Upper lobe of left lung (tissue), 6 donors: ENCODE measurements around the gene C1QTNF12. TPM values are rescaled to one million over a fixed set of nuclear protein-coding genes. Genes with fewer than 3 reads are reported as not detected.

Source experiments
- ATAC-seq, 2 donors: fragments of 200-7000 bp; cut with Tn5 transposase; one replicate each; pipeline ENCODE4 v1.9.1; 2022; ENCODE audit warnings: mild to moderate bottlenecking in 2 of 2, moderate library complexity in 2 of 2; ENCODE audit not compliant: low FRiP score in 2 of 2
- DNase-seq, 2 donors: peaks; one replicate each; pipeline ENCODE4 v3.0.0-alpha.2; 2019 to 2020
- H3K27ac ChIP-seq, 4 donors: fragments of 200-600 bp; sonication (generic); one replicate each; pipeline ENCODE4 v1.5.1; 2016 to 2019
- H3K27me3 ChIP-seq, 4 donors: fragments of 200-600 bp; sonication (generic); one replicate each; pipeline ENCODE4 v1.5.1; 2017 to 2019
- H3K36me3 ChIP-seq, 4 donors: fragments of 200-600 bp; sonication (generic); one replicate each; pipeline ENCODE4 v1.5.1; 2016 to 2019
- H3K4me1 ChIP-seq, 4 donors: fragments of 200-600 bp; sonication (generic); one replicate each; pipeline ENCODE4 v1.5.1; 2018 to 2019
- H3K4me3 ChIP-seq, 4 donors: fragments of 200-600 bp; sonication (generic); one replicate each; pipeline ENCODE4 v1.5.1; 2017 to 2019; ENCODE audit warnings: mild to moderate bottlenecking in 2 of 4, moderate library complexity in 1 of 4
- H3K9me3 ChIP-seq, 4 donors: fragments of 200-600 bp; sonication (generic); one replicate each; pipeline ENCODE4 v1.5.1; 2018 to 2019
- CTCF ChIP-seq, 6 experiments: fragments of 450-650 bp in 4 of 6; fragments of 200-600 bp in 2 of 6; sonication (generic) in 2 of 6; IDR thresholded peaks; one replicate each; pipeline ENCODE4 v1.5.1; 2016 to 2019; ENCODE audit warnings: antibody characterized with exemption in 6 of 6
- EP300 ChIP-seq, 4 donors: sonication (generic); formaldehyde crosslinking; IDR thresholded peaks; one replicate each; pipeline ENCODE4 v1.5.1; 2017; ENCODE audit warnings: antibody characterized with exemption in 4 of 4, control low read depth in 2 of 4
- POLR2A ChIP-seq, 4 donors: fragments of 450-650 bp; IDR thresholded peaks; one replicate each; pipeline ENCODE4 v1.5.1; 2016 to 2017; ENCODE audit warnings: antibody characterized with exemption in 4 of 4, mild to moderate bottlenecking in 2 of 4
- POLR2AphosphoS5 ChIP-seq, 2 donors: sonication (generic); formaldehyde crosslinking; IDR thresholded peaks; one replicate each; pipeline ENCODE4 v1.5.1; 2017; ENCODE audit warnings: antibody characterized with exemption in 2 of 2
- WGBS, 2 donors: methylation state at CpG; one replicate each; pipeline ENCODE4 v1.1.5; 2017 to 2018; 5-methylcytosine and 5-hydroxymethylcytosine counted together
- total RNA-seq, 6 donors: library from RNA; depleted of rRNA in 4 of 6; stranded (reverse); fragments of >200 nt in 4 of 6; gene quantifications; one replicate each; pipeline versions ENCODE4 v1.1.0 to v1.2.1, GENCODE V29; 2016 to 2021
- donor health status: DM: no; HTN: no; CAD: no; lungs with moderate emphysema.
- donor health status: DM: no; HTN: yes; CAD: no; lungs with severe emphysema.

Gene C1QTNF12
- total RNA-seq, 6 donors from 2014 or later, result 1.9 to 6.3 (median 2.8) TPM; not detected in 2

- TF ChIP-seq POLR2AphosphoS5 (IDR thresholded peaks at IDR 0.05), result no peak
- no peak for TF ChIP-seq POLR2A (IDR thresholded peaks at IDR 0.05)
- no peak for TF ChIP-seq CTCF (IDR thresholded peaks at IDR 0.05)
- no peak for TF ChIP-seq EP300 (IDR thresholded peaks at IDR 0.05)
- DNase-seq, result peak in 1 of 2 donors; percentile 54
- Histone ChIP-seq H3K4me3 (no peak overlapping the region), H3K27ac (no peak overlapping the region), H3K27me3 (no peaks in the 10 kb centered on the region), H3K36me3 (peaks cover 33 to 91% (median 78%) of the 10 kb centered on the region in 4 donors), H3K9me3 (no peaks in the 10 kb centered on the region), H3K4me1 (peaks cover under 1 to 5% (median 3%) of the 10 kb centered on the region in 4 donors)
- ATAC-seq, result no peak
- WGBS, 2 donors, result 90% methylated on average over 24 of the region's 24 CpGs
Measured at GRCh38 chr1:1220197-1220596, 26.3 kb downstream of the C1QTNF12 start.

DNA sequence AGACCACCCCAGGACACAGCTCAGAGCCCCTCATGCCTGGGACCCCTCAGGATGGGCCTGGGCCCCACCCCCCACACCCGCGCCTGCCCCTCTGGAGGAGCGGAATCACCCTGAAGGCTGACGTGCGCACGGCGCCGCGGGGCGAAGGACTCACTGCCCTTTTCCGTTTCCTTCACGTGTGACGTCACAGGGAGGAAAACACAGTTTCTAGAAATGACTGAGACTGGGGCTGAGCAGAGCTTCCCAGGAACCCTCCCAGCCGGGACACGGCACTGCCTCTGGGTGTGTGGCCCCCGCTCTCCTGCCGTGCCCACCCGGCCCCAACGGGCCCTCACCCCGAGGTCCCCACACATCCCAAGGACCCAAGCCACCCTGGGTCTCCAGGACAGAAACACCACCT lies 27.2 kb downstream of the C1QTNF12 start:
- DNase-seq (peak in 1 of 2 donors; percentile 83), ATAC-seq (no peak)
- Histone ChIP-seq H3K9me3 (no peaks in the 10 kb centered on the region), H3K4me3 (no peak overlapping the region), H3K4me1 (peaks cover 7 to 13% (median 10%) of the 10 kb centered on the region in 4 donors), H3K36me3 (peaks cover 33 to 84% (median 72%) of the 10 kb centered on the region in 4 donors), H3K27ac (no peak overlapping the region), H3K27me3 (no peaks in the 10 kb centered on the region)
- TF ChIP-seq CTCF (IDR thresholded peaks at IDR 0.05) (no peak), POLR2AphosphoS5 (IDR thresholded peaks at IDR 0.05) (no peak), EP300 (IDR thresholded peaks at IDR 0.05) (no peak), POLR2A (IDR thresholded peaks at IDR 0.05) (no peak)
- whole genome bisulfite sequencing, 2 donors, result 85 to 90% methylated on average over 17 to 20 of the region's 20 CpGs

DNA sequence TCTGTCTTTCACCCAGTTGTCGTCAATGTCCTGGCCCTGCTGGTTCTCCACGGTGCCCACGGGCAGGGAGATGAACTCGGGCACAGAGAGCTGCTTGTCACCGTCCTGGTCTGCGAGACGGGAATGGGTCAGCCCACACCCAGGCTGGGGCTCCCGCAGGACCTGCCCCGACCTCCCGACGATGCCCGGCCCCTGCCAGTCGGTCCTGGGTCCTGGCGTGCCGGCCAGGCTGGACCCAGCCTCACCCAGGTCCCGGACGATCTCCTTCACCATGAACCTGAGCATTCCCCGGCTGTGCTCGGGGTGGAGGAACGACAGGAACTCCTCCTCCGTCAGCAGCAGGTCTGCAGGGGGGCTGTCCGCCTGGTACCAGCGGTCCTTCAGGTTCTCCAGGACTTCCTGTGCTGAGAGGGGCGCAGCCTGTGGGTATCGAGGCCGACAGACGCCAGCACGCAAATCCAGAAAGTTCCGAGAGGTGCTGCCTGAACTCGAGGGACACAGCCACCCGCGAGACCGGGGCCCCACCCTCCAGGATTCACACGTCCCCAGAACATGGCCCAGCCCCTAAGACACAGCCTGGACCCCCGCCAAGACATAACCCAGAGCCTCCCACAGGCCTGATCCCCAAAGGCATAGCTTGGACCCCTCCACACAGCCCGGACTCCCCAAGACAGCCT lies 27.9 kb downstream of the C1QTNF12 start:
- no peaks in the 10 kb centered on the region for H3K27me3 ChIP-seq
- peaks cover 12 to 20% (median 17%) of the 10 kb centered on the region in 4 donors for H3K4me1 ChIP-seq
- peaks cover 33 to 79% (median 69%) of the 10 kb centered on the region in 4 donors for H3K36me3 ChIP-seq
- DNase-seq (peak in 1 of 2 donors; percentile 79), ATAC-seq (no peak)
- TF ChIP-seq POLR2A (IDR thresholded peaks at IDR 0.05), result no peak
- no peak for TF ChIP-seq EP300 (IDR thresholded peaks at IDR 0.05)
- no peak for TF ChIP-seq POLR2AphosphoS5 (IDR thresholded peaks at IDR 0.05)
- no peak for TF ChIP-seq CTCF (IDR thresholded peaks at IDR 0.05)
- no peak overlapping the region for H3K27ac ChIP-seq
- H3K4me3 ChIP-seq, result no peak overlapping the region
- no peaks in the 10 kb centered on the region for H3K9me3 ChIP-seq
- 96 to 100% methylated on average over 2 to 35 of the region's 36 CpGs for WGBS, 2 donors

DNA sequence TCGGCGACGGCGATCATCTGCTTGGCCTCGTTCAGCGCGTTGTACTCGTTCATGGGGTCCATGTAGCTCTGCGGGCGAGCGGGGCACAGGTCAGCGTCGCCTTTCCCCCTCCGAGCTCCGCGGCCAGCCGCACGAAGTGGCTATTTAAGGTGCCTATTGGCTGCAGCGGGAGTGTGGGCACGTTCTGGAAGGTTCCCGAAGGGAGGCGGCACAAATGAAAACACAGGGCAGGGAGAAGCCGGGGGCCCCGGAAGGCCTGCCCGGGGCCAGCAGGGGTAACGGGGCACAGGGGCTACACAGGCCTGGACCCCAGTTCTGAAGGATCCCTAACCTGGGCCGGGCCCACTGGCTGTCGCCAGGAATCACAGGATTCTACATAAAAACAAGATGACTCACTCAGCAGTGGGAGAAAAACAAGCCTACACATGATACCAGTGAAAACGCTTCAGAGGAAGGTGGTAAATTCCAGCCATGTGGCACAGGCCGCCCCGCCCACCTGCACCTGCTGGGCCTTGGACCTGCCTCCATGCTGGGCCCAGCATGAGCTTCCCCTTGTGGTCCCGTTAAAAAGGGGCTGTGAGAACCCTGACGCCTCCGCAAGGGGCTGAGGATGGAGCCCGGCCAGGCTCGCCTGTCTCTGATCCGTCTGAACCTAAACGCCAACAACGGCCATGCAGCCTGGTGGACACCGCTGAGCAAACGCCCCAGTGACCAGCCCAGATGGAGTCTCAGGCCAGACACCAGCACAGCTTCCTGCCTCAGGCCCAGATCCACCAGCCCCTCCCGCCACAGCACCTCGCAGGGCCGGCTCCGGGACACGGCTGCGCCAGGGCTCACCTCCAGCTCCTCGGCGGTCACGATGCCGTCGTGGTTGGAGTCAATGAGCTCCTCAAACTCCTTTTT lies 28.6 kb downstream of the C1QTNF12 start:
- DNase-seq, result peak in 1 of 2 donors; percentile 84
- Histone ChIP-seq H3K9me3 (no peaks in the 10 kb centered on the region), H3K27me3 (no peaks in the 10 kb centered on the region), H3K4me1 (peaks cover 20 to 28% (median 25%) of the 10 kb centered on the region in 4 donors), H3K4me3 (no peak overlapping the region), H3K27ac (no peak overlapping the region), H3K36me3 (peaks cover 29 to 71% (median 61%) of the 10 kb centered on the region in 4 donors)
- no peak for TF ChIP-seq CTCF (IDR thresholded peaks at IDR 0.05)
- no peak for TF ChIP-seq POLR2AphosphoS5 (IDR thresholded peaks at IDR 0.05)
- no peak for ATAC-seq
- 93 to 95% methylated on average over 37 to 52 of the region's 52 CpGs for WGBS, 2 donors
